IPS-NIHi11 (cell line): ENCODE results near the gene VIM.
"Not testable (repeated sequence)": the region's sequence is repeated elsewhere in the genome, so short reads cannot be mapped to it uniquely, and the experiment has no call there.

Experiments used
- DNase-seq: peaks from one replicate; pipeline ENCODE4 v3.0.0; 2012; ENCODE audit warnings: mixed read lengths, low spot score

VIM gene

DNA sequence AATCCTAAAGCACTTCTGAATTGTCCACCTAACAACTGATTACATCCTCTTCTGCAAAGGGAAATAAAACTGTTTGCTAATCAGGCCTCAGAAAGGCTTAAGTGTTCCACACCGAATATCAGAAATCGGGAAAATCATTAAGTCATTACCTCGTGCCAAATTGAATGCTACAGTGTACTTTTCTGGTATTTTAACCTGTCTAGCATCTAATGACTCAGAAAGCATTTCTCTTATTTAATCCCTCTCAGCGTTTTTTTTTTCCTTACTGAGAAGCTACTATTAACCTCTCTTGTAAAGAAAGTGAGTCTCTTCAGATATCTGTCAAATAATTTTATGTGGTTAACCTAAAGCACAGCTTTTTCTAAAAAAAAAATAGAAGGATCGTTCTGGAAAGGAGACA lies 28.6 kb downstream of the VIM start:
- DNase-seq, result no peak

- DNase-seq, result peak; percentile 71
Observed at GRCh38 chr10:17257466-17258321, 29.7 kb downstream of the VIM start.

GRCh38 chr10:17262502-17262901 lies 34.5 kb downstream of the VIM start:
- no peak for DNase-seq

DNA sequence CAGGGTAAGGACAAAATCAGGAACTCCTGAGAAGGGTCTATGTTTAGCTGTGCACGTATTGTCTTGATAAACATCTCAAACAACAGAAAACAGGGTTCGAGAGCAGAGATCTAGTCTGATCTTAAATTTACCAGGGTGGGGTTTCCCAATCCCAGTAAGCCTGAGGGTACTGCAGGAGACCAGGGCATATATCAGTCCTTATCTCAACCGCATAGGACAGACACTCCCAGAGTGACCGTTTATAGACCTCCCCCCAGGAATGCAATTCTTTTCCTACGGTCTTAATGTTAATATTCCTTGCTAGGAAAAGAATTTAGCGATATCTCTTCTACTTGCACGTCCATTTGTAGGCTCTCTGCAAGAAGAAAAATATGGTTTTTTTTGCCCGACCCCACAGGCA lies 35.5 kb downstream of the VIM start:
- DNase-seq, result no peak

- no peak for DNase-seq
Observed at GRCh38 chr10:17265468-17265867, 37.4 kb downstream of the VIM start.

DNA sequence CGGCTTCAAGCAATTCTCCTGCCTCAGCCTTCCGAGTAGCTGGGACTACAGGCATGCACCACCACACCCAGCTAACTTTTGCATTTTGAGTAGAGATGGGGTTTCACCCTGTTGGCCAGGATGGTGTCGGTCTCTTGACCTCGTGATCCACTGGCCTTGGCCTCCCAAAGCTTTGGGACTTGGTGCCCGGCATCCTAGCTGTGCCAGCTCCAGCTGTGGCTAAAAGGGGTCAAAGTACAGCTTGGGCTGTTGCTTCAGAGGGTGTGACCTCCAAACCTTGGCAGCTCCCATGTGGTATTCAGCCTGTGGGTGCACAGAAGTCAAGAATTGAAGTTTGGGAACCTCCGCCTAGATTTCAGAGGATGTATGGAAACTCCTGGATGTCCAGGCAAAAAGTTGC lies 38.5 kb downstream of the VIM start:
- DNase-seq, result not testable (repeated sequence)

DNA sequence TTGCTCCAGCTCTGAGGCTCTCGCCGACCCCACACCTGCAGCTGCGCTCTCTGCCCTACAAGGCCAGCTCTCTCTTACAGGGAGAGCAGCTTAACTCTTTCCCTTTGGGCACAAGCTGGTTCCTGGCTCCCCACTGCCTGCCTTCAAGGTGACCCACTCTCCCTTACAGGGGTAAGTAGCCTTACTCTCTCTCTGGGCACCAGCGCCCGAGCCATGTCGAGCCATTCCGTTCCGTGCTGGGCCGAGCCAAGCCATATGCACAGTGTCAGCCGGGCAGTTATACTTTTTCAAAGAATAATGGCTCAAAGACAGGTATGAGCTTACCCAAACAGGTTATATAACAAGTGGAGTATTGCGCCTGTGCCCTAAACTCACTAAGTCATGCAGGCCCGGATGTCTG lies 44.6 kb downstream of the VIM start:
- no peak for DNase-seq

- DNase-seq, result no peak
Observed at GRCh38 chr10:17273403-17273802, 45.4 kb downstream of the VIM start.

DNA sequence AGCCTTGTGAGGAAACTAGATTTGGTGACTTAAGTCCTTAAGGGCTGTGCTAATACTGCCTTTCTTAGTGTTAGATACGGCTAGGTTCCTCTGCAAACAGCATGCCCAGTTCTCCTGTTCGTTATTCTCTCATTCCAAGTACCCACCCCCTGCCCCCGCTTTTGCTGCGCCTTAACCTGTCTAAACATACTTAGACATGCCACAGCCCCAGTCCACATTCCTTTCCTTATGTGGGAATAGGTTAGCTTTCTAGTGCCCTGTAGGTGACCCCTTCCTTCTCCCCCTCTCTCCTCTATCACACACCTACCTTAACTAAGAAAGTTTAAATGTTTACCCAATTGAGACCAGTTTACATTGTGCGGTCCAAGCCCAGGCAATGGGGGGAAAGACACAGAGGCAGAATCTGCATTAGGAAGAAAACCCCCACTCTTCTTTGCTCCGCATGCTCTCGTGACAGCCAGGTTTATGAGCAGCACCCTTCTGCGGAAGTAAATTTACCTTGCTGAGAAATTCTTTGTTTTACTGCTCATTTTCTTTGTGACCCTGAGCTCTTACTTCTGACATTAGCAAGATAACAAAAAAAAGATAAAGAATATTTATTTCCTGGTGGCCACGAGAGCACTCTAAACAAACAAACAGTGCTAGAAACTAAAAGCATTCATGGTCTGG lies 48.8 kb downstream of the VIM start:
- no peak for DNase-seq

- no peak for DNase-seq
Observed at GRCh38 chr10:17278607-17279240, 50.7 kb downstream of the VIM start.

DNA sequence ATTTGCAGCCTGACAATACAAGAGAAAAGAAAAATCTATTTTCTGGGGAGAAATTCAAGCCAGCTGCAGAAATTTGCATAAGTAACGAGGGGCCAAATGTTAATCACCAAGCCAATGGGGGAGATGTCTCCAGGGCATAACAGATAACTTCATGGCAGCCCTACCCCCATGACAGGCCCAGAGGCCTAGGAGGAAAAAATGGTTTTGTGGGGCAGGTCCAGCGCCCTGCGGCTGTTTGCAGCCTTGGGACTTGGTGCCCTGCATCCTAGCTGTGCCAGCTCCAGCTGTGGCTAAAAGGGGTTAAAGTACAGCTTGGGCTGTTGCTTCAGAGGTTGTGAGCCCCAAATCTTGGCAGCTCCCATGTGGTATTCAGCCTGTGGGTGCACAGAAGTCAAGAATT lies 54.3 kb downstream of the VIM start:
- DNase-seq, result no peak

GRCh38 chr10:17286562-17287550 lies 58.8 kb downstream of the VIM start:
- no peak for DNase-seq
